Mesenchymal stem cell (in vitro differentiated cells and primary cell): ENCODE measurements around the gene C13orf46.

ENCODE experiments used
- DNase-seq: peaks from one replicate; pipeline ENCODE4 v3.0.0-alpha.2; 2013
- H2AFZ ChIP-seq: one replicate; pipeline ENCODE4 v1.6.1; 2013; ENCODE audit warnings: low read depth, mild to moderate bottlenecking, control low read depth, inconsistent platforms, low read length, moderate library complexity
- H2AK5ac ChIP-seq: 2 replicates; pipeline ENCODE4 v1.6.1; 2013; ENCODE audit warnings: low read length, moderate library complexity, mild to moderate bottlenecking, inconsistent platforms; ENCODE audit not compliant: severe bottlenecking
- H2BK120ac ChIP-seq: one replicate; pipeline ENCODE4 v1.6.1; 2013; ENCODE audit warnings: low read depth, mild to moderate bottlenecking, inconsistent platforms, low read length, moderate library complexity
- H2BK12ac ChIP-seq, 2 experiments: one replicate each; pipeline ENCODE4 v1.6.1; 2013; ENCODE audit warnings: inconsistent platforms in 2 of 2, low read length in 2 of 2, mild to moderate bottlenecking in 2 of 2, moderate library complexity in 2 of 2, control low read depth in 1 of 2
- H2BK15ac ChIP-seq: one replicate; pipeline ENCODE4 v1.6.1; 2013; ENCODE audit warnings: mild to moderate bottlenecking, low read depth, inconsistent platforms; ENCODE audit not compliant: poor library complexity, severe bottlenecking
- H2BK5ac ChIP-seq: 2 replicates; pipeline ENCODE4 v1.6.1; 2013; ENCODE audit warnings: low read depth, mild to moderate bottlenecking, low read length, control low read depth, inconsistent platforms; ENCODE audit not compliant: poor library complexity, severe bottlenecking
- H3K14ac ChIP-seq, 2 experiments: one replicate each; pipeline ENCODE4 v1.6.1; 2013; ENCODE audit warnings: inconsistent platforms in 2 of 2, low read length in 2 of 2, control low read depth in 1 of 2, mild to moderate bottlenecking in 1 of 2, moderate library complexity in 1 of 2
- H3K18ac ChIP-seq, 2 experiments: one replicate each; pipeline ENCODE4 v1.6.1; 2013; ENCODE audit warnings: inconsistent platforms in 2 of 2, low read length in 2 of 2, control low read depth in 1 of 2, low read depth in 1 of 2, mild to moderate bottlenecking in 1 of 2
- H3K23ac ChIP-seq, 2 experiments: one replicate each; pipeline ENCODE4 v1.6.1; 2013; ENCODE audit warnings: inconsistent platforms in 2 of 2, low read length in 2 of 2, mild to moderate bottlenecking in 2 of 2, moderate library complexity in 2 of 2, control low read depth in 1 of 2
- H3K27ac ChIP-seq: 2 replicates; pipeline ENCODE4 v1.5.1; 2013; ENCODE audit warnings: mild to moderate bottlenecking, moderate library complexity, low read length, control low read depth, inconsistent platforms; ENCODE audit not compliant: poor library complexity, severe bottlenecking
- H3K27me3 ChIP-seq, 2 experiments: 2 replicates each; pipeline versions ENCODE4 v1.6.1 to v1.7.0; 2013; ENCODE audit warnings: low read length in 2 of 2, mild to moderate bottlenecking in 2 of 2, moderate library complexity in 2 of 2, control low read depth in 1 of 2, inconsistent platforms in 1 of 2; ENCODE audit not compliant: control insufficient read depth in 1 of 2, insufficient read depth in 1 of 2
- H3K36me3 ChIP-seq, 2 experiments: 2 replicates each; pipeline versions ENCODE4 v1.6.1 to v1.7.0; 2013; ENCODE audit warnings: low read length in 2 of 2, control low read depth in 1 of 2, inconsistent platforms in 1 of 2, low read depth in 1 of 2, mild to moderate bottlenecking in 1 of 2; ENCODE audit not compliant: insufficient read depth in 2 of 2, control insufficient read depth in 1 of 2
- H3K4ac ChIP-seq, 2 experiments: one replicate each; pipeline ENCODE4 v1.6.1; 2013; ENCODE audit warnings: inconsistent platforms in 2 of 2, low read length in 2 of 2, mild to moderate bottlenecking in 2 of 2, moderate library complexity in 2 of 2, control low read depth in 1 of 2, low read depth in 1 of 2
- H3K4me1 ChIP-seq: 2 replicates; pipeline ENCODE4 v1.6.1; 2013; ENCODE audit warnings: low read depth, low read length, control low read depth; ENCODE audit not compliant: control insufficient read depth, insufficient read depth
- H3K4me2 ChIP-seq: 2 replicates; pipeline ENCODE4 v1.6.1; 2013; ENCODE audit warnings: low read length, mild to moderate bottlenecking, inconsistent platforms; ENCODE audit not compliant: poor library complexity, severe bottlenecking
- H3K4me3 ChIP-seq, 2 experiments: 2 replicates each; pipeline versions ENCODE4 v1.5.1 to v1.7.0; 2013; ENCODE audit warnings: low read length in 2 of 2, mild to moderate bottlenecking in 2 of 2, control low read depth in 1 of 2, low read depth in 1 of 2; ENCODE audit not compliant: insufficient read depth in 1 of 2
- H3K79me1 ChIP-seq: replicated peaks from 2 replicates; pipeline ENCODE4 v1.6.1; 2013; ENCODE audit warnings: mild to moderate bottlenecking, control low read depth, low read length, inconsistent platforms; ENCODE audit not compliant: poor library complexity, severe bottlenecking
- H3K9ac ChIP-seq: 2 replicates; pipeline ENCODE4 v1.7.0; 2013; ENCODE audit warnings: mild to moderate bottlenecking, low read length, moderate library complexity
- H3K9me3 ChIP-seq: 2 replicates; pipeline ENCODE4 v1.7.0; 2013; ENCODE audit warnings: mild to moderate bottlenecking, low read length; ENCODE audit not compliant: control insufficient read depth
- H4K8ac ChIP-seq: one replicate; pipeline ENCODE4 v1.6.1; 2013; ENCODE audit warnings: inconsistent platforms, mild to moderate bottlenecking, low read length, moderate library complexity
- H4K91ac ChIP-seq: one replicate; pipeline ENCODE4 v1.6.1; 2013; ENCODE audit warnings: mild to moderate bottlenecking, low read length, inconsistent platforms
- WGBS: methylation state at CpG from one replicate; pipeline ENCODE4 v1.1.7; 2013; ENCODE audit warnings: mixed read lengths; 5-methylcytosine and 5-hydroxymethylcytosine counted together

C13orf46 gene

GRCh38 chr13:113999618-113999910 is 25.7 kb upstream of the C13orf46 start:
- Histone ChIP-seq H3K4ac (no peak overlapping the region), H2BK12ac (no peak overlapping the region), H3K4me3 (no peak overlapping the region), H3K36me3 (peaks cover 83 to 84% of the 10 kb centered on the region in 2 experiments), H3K23ac (no peak overlapping the region), H3K4me2 (no peak overlapping the region), H3K9ac (no peak overlapping the region), H2BK5ac (no peak overlapping the region), H3K27me3 (no peaks in the 10 kb centered on the region), H4K8ac (no peak overlapping the region), H3K27ac (no peak overlapping the region), H3K4me1 (peaks cover 34% of the 10 kb centered on the region), H2BK120ac (no peak overlapping the region), H2AK5ac (no peak overlapping the region), H3K9me3 (no peaks in the 10 kb centered on the region), H3K79me1 (peaks cover 42% of the 10 kb centered on the region), H4K91ac (no peak overlapping the region), H2AFZ (no peak overlapping the region), H3K18ac (no peak overlapping the region), H3K14ac (no peak overlapping the region), H2BK15ac (no peak overlapping the region)
- DNase-seq = no peak
- 100% methylated on average over 3 of the region's 10 CpGs for WGBS

- H3K18ac ChIP-seq = no peak overlapping the region
- H4K8ac ChIP-seq = peak overlapping the region; percentile 10
- DNase-seq = no peak
- H3K36me3 ChIP-seq = peaks cover 83% of the 10 kb centered on the region in 2 experiments
- no peak overlapping the region for H3K4me3 ChIP-seq
- H3K4ac ChIP-seq = peak overlapping the region in 1 of 2 experiments; percentile 29
- H2BK12ac ChIP-seq = no peak overlapping the region
- H3K23ac ChIP-seq = no peak overlapping the region
- no peaks in the 10 kb centered on the region for H3K27me3 ChIP-seq
- peak overlapping the region; percentile 43 for H3K9ac ChIP-seq
- no peak overlapping the region for H3K4me2 ChIP-seq
- H4K91ac ChIP-seq = peak overlapping the region; percentile 18
- H2AK5ac ChIP-seq = no peak overlapping the region
- H2AFZ ChIP-seq = no peak overlapping the region
- peaks cover 44% of the 10 kb centered on the region for H3K79me1 ChIP-seq
- H3K9me3 ChIP-seq = no peaks in the 10 kb centered on the region
- H2BK120ac ChIP-seq = no peak overlapping the region
- peaks cover 31% of the 10 kb centered on the region for H3K4me1 ChIP-seq
- H2BK15ac ChIP-seq = no peak overlapping the region
- WGBS = 97% methylated on average over 30 of the region's 42 CpGs
- no peak overlapping the region for H3K14ac ChIP-seq
- no peak overlapping the region for H3K27ac ChIP-seq
- H2BK5ac ChIP-seq = no peak overlapping the region
Observed at GRCh38 chr13:113998781-113999617, 25.1 kb upstream of the C13orf46 start.

GRCh38 chr13:113997845-113998751 is 24.2 kb upstream of the C13orf46 start:
- WGBS = 91% methylated on average over 28 of the region's 29 CpGs
- H3K4ac ChIP-seq = peak overlapping the region in 1 of 2 experiments; percentile 29

More at GRCh38 chr13:113997845-113998751, 24.2 kb upstream of the C13orf46 start:
- H4K91ac ChIP-seq = no peak overlapping the region
- H3K18ac ChIP-seq = no peak overlapping the region
- H3K9me3 ChIP-seq = no peaks in the 10 kb centered on the region
- no peak overlapping the region for H2AFZ ChIP-seq
- no peak overlapping the region for H2BK12ac ChIP-seq
- no peak for DNase-seq
- H3K79me1 ChIP-seq = peaks cover 45% of the 10 kb centered on the region
- H4K8ac ChIP-seq = peak overlapping the region; percentile 21
- H3K14ac ChIP-seq = no peak overlapping the region
- H3K36me3 ChIP-seq = peaks cover 81 to 83% of the 10 kb centered on the region in 2 experiments
- no peak overlapping the region for H3K4me3 ChIP-seq
- no peak overlapping the region for H2BK15ac ChIP-seq
- peak overlapping the region; percentile 43 for H3K9ac ChIP-seq
- no peak overlapping the region for H2BK5ac ChIP-seq
- H3K4me1 ChIP-seq = peaks cover 31% of the 10 kb centered on the region
- H3K4me2 ChIP-seq = no peak overlapping the region
- no peaks in the 10 kb centered on the region for H3K27me3 ChIP-seq
- no peak overlapping the region for H3K27ac ChIP-seq
- H2AK5ac ChIP-seq = no peak overlapping the region
- no peak overlapping the region for H3K23ac ChIP-seq
- H2BK120ac ChIP-seq = no peak overlapping the region
